Stomach (tissue), 4 donors: ENCODE results near the gene NTN4.

Experiments used
- CTCF ChIP-seq, 7 experiments: fragments of 450-650 bp in 4 of 7; fragments of 200-600 bp in 3 of 7; sonication (generic) in 3 of 7; IDR thresholded peaks; one replicate each; pipeline ENCODE4 v1.5.1; 2016 to 2019; ENCODE audit warnings: antibody characterized with exemption in 7 of 7, control low read depth in 2 of 7, mild to moderate bottlenecking in 1 of 7
- POLR2A ChIP-seq, 4 donors: fragments of 450-650 bp; IDR thresholded peaks; one replicate each; pipeline ENCODE4 v1.6.1; 2016; ENCODE audit warnings: antibody characterized with exemption in 4 of 4, control low read depth in 2 of 4, mild to moderate bottlenecking in 1 of 4, moderate library complexity in 1 of 4
- POLR2AphosphoS5 ChIP-seq, 3 donors: sonication (generic); formaldehyde crosslinking; IDR thresholded peaks; one replicate each; pipeline ENCODE4 v1.6.1; 2016; ENCODE audit warnings: antibody characterized with exemption in 3 of 3

DNA sequence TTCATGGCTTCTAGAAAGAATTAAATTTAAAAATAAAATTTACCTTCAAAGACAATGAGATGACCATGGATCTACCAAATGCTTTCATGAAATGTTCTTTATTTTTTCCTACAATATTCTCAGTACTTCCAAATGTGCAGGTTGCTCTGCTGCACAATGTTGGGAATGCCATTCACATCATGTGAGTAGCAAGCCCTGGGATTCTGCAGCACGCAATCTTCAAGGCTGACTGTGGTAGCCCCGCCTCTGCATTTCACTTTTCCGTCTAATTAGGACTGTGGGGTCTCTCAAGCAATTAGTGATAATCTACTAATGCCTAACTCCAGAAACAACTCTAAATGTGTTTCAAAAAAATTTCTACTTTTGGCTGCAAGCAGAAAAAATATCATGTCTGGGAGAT is 13.7 kb upstream of the NTN4 start:
- TF ChIP-seq CTCF (IDR thresholded peaks at IDR 0.05), result no peak
- no peak for TF ChIP-seq POLR2AphosphoS5 (IDR thresholded peaks at IDR 0.05)
- no peak for TF ChIP-seq POLR2A (IDR thresholded peaks at IDR 0.05)
